WTC11 (cell line): ENCODE results near the gene MOXD1. TPM values are rescaled to one million over a fixed set of nuclear protein-coding genes. Genes with fewer than 3 reads are reported as not detected.

Source experiments
- ARID4B ChIP-seq: sonication (generic); formaldehyde crosslinking; IDR thresholded peaks from 2 replicates; pipeline ENCODE4 v1.8.0; 2023; ENCODE audit warnings: missing genetic modification reagents, mild to moderate bottlenecking, borderline replicate concordance
- ATF1 ChIP-seq: sonication (generic); formaldehyde crosslinking; IDR thresholded peaks from 2 replicates; pipeline ENCODE4 v1.8.1; 2023; ENCODE audit warnings: mild to moderate bottlenecking, moderate library complexity, missing genetic modification reagents
- ERG ChIP-seq: fragments of 250-450 bp; sonication (Bioruptor Pico); IDR thresholded peaks from 2 replicates; pipeline ENCODE4 v1.8.0; 2021; ENCODE audit warnings: mild to moderate bottlenecking
- ETV6 ChIP-seq: sonication (generic); formaldehyde crosslinking; IDR thresholded peaks from 2 replicates; pipeline ENCODE4 v1.8.1; 2022; ENCODE audit warnings: mild to moderate bottlenecking, missing genetic modification reagents
- HMGA2 ChIP-seq: fragments of 250-450 bp; sonication (Bioruptor Pico); IDR thresholded peaks from 2 replicates; pipeline ENCODE4 v1.4.0; 2021; ENCODE audit warnings: mild to moderate bottlenecking, moderate library complexity
- JAZF1 ChIP-seq: fragments of 250-450 bp; sonication (Bioruptor Pico); IDR thresholded peaks from 2 replicates; pipeline ENCODE4 v1.9.0; 2021; ENCODE audit warnings: moderate library complexity, mild to moderate bottlenecking, inconsistent platforms
- JUN ChIP-seq: sonication (generic); formaldehyde crosslinking; IDR thresholded peaks from 2 replicates; pipeline ENCODE4 v1.8.0; 2023; ENCODE audit warnings: mild to moderate bottlenecking, missing genetic modification reagents
- KAT7 ChIP-seq: sonication (generic); formaldehyde crosslinking; IDR thresholded peaks from 2 replicates; pipeline ENCODE4 v1.8.1; 2023; ENCODE audit warnings: missing genetic modification reagents, mild to moderate bottlenecking, borderline replicate concordance
- MXD4 ChIP-seq: fragments of 250-450 bp; sonication (Bioruptor Pico); IDR thresholded peaks from 2 replicates; pipeline ENCODE4 v1.8.0; 2021; ENCODE audit warnings: mild to moderate bottlenecking, moderate library complexity, borderline replicate concordance
- MYBL2 ChIP-seq: sonication (generic); formaldehyde crosslinking; IDR thresholded peaks from 2 replicates; pipeline ENCODE4 v1.8.1; 2023; ENCODE audit warnings: mild to moderate bottlenecking, moderate library complexity, missing genetic modification reagents
- NR1H2 ChIP-seq: sonication (generic); formaldehyde crosslinking; IDR thresholded peaks from 2 replicates; pipeline ENCODE4 v1.9.0; 2021; ENCODE audit warnings: mild to moderate bottlenecking, moderate library complexity, missing genetic modification reagents
- ZBTB21 ChIP-seq: sonication (generic); formaldehyde crosslinking; IDR thresholded peaks from 2 replicates; pipeline ENCODE4 v1.8.1; 2023; ENCODE audit warnings: mild to moderate bottlenecking, missing genetic modification reagents, borderline replicate concordance
- ZNF121 ChIP-seq: sonication (generic); formaldehyde crosslinking; IDR thresholded peaks from 2 replicates; pipeline ENCODE4 v1.8.0; 2023; ENCODE audit warnings: missing genetic modification reagents
- ZSCAN18 ChIP-seq: fragments of 250-450 bp; sonication (Bioruptor Pico); IDR thresholded peaks from 2 replicates; pipeline ENCODE4 v2.1.2; 2022; ENCODE audit warnings: mild to moderate bottlenecking, moderate library complexity
- total RNA-seq: library from RNA; stranded (reverse); gene quantifications from 3 replicates; pipeline ENCODE4 v1.2.3, GENCODE V29; 2021
- TF ChIP-seq, protein P1 (sequence below): sonication (generic); formaldehyde crosslinking; IDR thresholded peaks from 2 replicates; pipeline ENCODE4 v1.8.0; 2022; ENCODE audit warnings: mild to moderate bottlenecking, missing genetic modification reagents
- TF ChIP-seq, protein P2 (sequence below): sonication (generic); formaldehyde crosslinking; IDR thresholded peaks from 2 replicates; pipeline ENCODE4 v1.8.1; 2023; ENCODE audit warnings: mild to moderate bottlenecking, missing genetic modification reagents, moderate library complexity
- TF ChIP-seq, protein P3 (sequence below): sonication (generic); formaldehyde crosslinking; IDR thresholded peaks from 2 replicates; pipeline ENCODE4 v1.8.0; 2022; ENCODE audit warnings: mild to moderate bottlenecking, missing genetic modification reagents
- TF ChIP-seq, protein P4 (sequence below): sonication (generic); formaldehyde crosslinking; IDR thresholded peaks from 2 replicates; pipeline ENCODE4 v1.8.1; 2022; ENCODE audit warnings: low read depth, mild to moderate bottlenecking, moderate library complexity, missing genetic modification reagents, borderline replicate concordance

The MOXD1 gene
- total RNA-seq, 1 experiment from 2014 or later = 1.7 TPM

GRCh38 chr6:132401618-132402285, 477 bp upstream of the MOXD1 start (continued):
- TF ChIP-seq, protein P1, sequence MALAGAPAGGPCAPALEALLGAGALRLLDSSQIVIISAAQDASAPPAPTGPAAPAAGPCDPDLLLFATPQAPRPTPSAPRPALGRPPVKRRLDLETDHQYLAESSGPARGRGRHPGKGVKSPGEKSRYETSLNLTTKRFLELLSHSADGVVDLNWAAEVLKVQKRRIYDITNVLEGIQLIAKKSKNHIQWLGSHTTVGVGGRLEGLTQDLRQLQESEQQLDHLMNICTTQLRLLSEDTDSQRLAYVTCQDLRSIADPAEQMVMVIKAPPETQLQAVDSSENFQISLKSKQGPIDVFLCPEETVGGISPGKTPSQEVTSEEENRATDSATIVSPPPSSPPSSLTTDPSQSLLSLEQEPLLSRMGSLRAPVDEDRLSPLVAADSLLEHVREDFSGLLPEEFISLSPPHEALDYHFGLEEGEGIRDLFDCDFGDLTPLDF (CRISPR knock-in tag) = no peak
- TF ChIP-seq ERG (CRISPR knock-in tag) = no peak
- TF ChIP-seq HMGA2 (CRISPR knock-in tag) = no peak
- TF ChIP-seq KAT7 = no peak
- TF ChIP-seq ZSCAN18 (CRISPR knock-in tag) = no peak
- TF ChIP-seq, protein P2, sequence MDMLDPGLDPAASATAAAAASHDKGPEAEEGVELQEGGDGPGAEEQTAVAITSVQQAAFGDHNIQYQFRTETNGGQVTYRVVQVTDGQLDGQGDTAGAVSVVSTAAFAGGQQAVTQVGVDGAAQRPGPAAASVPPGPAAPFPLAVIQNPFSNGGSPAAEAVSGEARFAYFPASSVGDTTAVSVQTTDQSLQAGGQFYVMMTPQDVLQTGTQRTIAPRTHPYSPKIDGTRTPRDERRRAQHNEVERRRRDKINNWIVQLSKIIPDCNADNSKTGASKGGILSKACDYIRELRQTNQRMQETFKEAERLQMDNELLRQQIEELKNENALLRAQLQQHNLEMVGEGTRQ (CRISPR knock-in tag) = no peak
- TF ChIP-seq ETV6 = peak; percentile 16; the same call in 1 of the 2 replicates
- no peak for TF ChIP-seq JUN (CRISPR knock-in tag)
- no peak for TF ChIP-seq NR1H2 (CRISPR knock-in tag)
- TF ChIP-seq, protein P3, sequence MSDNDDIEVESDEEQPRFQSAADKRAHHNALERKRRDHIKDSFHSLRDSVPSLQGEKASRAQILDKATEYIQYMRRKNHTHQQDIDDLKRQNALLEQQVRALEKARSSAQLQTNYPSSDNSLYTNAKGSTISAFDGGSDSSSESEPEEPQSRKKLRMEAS (CRISPR knock-in tag) = no peak
- no peak for TF ChIP-seq MYBL2
- no peak for TF ChIP-seq ZNF121 (CRISPR knock-in tag)
- no peak for TF ChIP-seq ARID4B (CRISPR knock-in tag)
- TF ChIP-seq, protein P4, sequence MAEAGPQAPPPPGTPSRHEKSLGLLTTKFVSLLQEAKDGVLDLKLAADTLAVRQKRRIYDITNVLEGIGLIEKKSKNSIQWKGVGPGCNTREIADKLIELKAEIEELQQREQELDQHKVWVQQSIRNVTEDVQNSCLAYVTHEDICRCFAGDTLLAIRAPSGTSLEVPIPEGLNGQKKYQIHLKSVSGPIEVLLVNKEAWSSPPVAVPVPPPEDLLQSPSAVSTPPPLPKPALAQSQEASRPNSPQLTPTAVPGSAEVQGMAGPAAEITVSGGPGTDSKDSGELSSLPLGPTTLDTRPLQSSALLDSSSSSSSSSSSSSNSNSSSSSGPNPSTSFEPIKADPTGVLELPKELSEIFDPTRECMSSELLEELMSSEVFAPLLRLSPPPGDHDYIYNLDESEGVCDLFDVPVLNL (CRISPR knock-in tag) = no peak
- TF ChIP-seq MXD4 (CRISPR knock-in tag) = no peak
- no peak for TF ChIP-seq JAZF1
- TF ChIP-seq ZBTB21 = no peak
- no peak for TF ChIP-seq ATF1 (CRISPR knock-in tag)
